ENCODE data around the gene KCNJ14. TPM values are rescaled to one million over a fixed set of nuclear protein-coding genes. Genes with fewer than 3 reads are reported as not detected.

Gene KCNJ14
- total RNA-seq, 1 experiment from 2014 or later = 3.6 TPM

GRCh38 chr19:48500830-48501493 is 45.6 kb downstream of the KCNJ14 start:
- ChIA-PET POLR2A (no interaction called here), CTCF (interaction anchor here (1.3 to 2.1 kb wide), 3 partner anchors 11 to 88 kb away, joined by 3 to 14 read pairs (median 5); no protein-coding TSS in a partner anchor)
- H3K36me3 ChIP-seq (ENCODE audit: control insufficient read depth, insufficient read depth, low read length) = no peaks in the 10 kb centered on the region; the same call in 1 of the 2 replicates
- no peaks in the 10 kb centered on the region for H3K27me3 Mint-ChIP-seq (ENCODE audit: insufficient read depth, unreplicated experiment)
- H3K4me1 ChIP-seq = peaks cover 15% of the 10 kb centered on the region
- intact Hi-C loops (cut with micrococcal nuclease; ENCODE audit: unreplicated experiment) = loop anchor here (5.0 kb wide), 1 partner anchor 169 kb away; no protein-coding TSS in a partner anchor
- no peak for DNase-seq
- no peaks in the 10 kb centered on the region for H3K9me3 ChIP-seq
- no peak for TF ChIP-seq CTCF (IDR thresholded peaks at IDR 0.05; ENCODE audit: insufficient read depth in 1 of 2, low read depth in 1 of 2, low read length in 1 of 2, severe bottlenecking in 1 of 2, unreplicated experiment in 1 of 2)
- TSS peak; percentile 66 for BruUV-seq (replicated peaks)
- peak overlapping the region; percentile 87 for H3K27ac Mint-ChIP-seq (ENCODE audit: unreplicated experiment)
- H3K4me3 Mint-ChIP-seq (ENCODE audit: unreplicated experiment) = peak overlapping the region; percentile 80
- peaks cover 26% of the 10 kb centered on the region for H3K36me3 Mint-ChIP-seq (ENCODE audit: insufficient read depth, unreplicated experiment)
- no peaks in the 10 kb centered on the region for H3K9me3 Mint-ChIP-seq (ENCODE audit: unreplicated experiment)
- H3K4me1 Mint-ChIP-seq (ENCODE audit: low read depth, unreplicated experiment) = peaks cover 22% of the 10 kb centered on the region
- no peaks in the 10 kb centered on the region for H3K27me3 ChIP-seq (replicated peaks; ENCODE audit: control insufficient read depth, insufficient read depth, low read length)
- peak overlapping the region; percentile 57 for H3K4me3 ChIP-seq (ENCODE audit: low read depth, low read length)

GRCh38 chr19:48501494-48502349 is 46.3 kb downstream of the KCNJ14 start:
- BruUV-seq (replicated peaks) = no TSS peak
- H3K27me3 ChIP-seq (replicated peaks; ENCODE audit: control insufficient read depth, insufficient read depth, low read length) = no peaks in the 10 kb centered on the region
- intact Hi-C loops (cut with micrococcal nuclease; ENCODE audit: unreplicated experiment) = loop anchor here (1.0 to 5.0 kb wide), 7 partner anchors 8 to 169 kb away; partner anchors contain the start of genes DBP and GRWD1
- ChIA-PET POLR2A (interaction anchor here (0.6 to 1.5 kb wide), 20 partner anchors 8 to 1205 kb away, joined by 3 to 22 read pairs (median 6); partner anchors contain the start of genes RPL18, SPHK2 and SYNGR4), CTCF (interaction anchor here (0.6 to 2.1 kb wide), 24 partner anchors 9 to 810 kb away, joined by 3 to 46 read pairs (median 5); partner anchors contain the start of genes KDELR1, SYNGR4 and TMEM143)
- peaks cover 15% of the 10 kb centered on the region for H3K4me1 ChIP-seq
- Mint-ChIP-seq H3K4me1 (ENCODE audit: low read depth, unreplicated experiment) (peaks cover 22% of the 10 kb centered on the region), H3K27ac (ENCODE audit: unreplicated experiment) (peak overlapping the region; percentile 87), H3K4me3 (ENCODE audit: unreplicated experiment) (peak overlapping the region; percentile 80), H3K27me3 (ENCODE audit: insufficient read depth, unreplicated experiment) (no peaks in the 10 kb centered on the region), H3K9me3 (ENCODE audit: unreplicated experiment) (no peaks in the 10 kb centered on the region), H3K36me3 (ENCODE audit: insufficient read depth, unreplicated experiment) (peaks cover 22% of the 10 kb centered on the region)
- H3K4me3 ChIP-seq (ENCODE audit: low read depth, low read length) = peak overlapping the region; percentile 57
- no peaks in the 10 kb centered on the region for H3K9me3 ChIP-seq
- TF ChIP-seq CTCF (IDR thresholded peaks at IDR 0.05; ENCODE audit: insufficient read depth in 1 of 2, low read depth in 1 of 2, low read length in 1 of 2, severe bottlenecking in 1 of 2, unreplicated experiment in 1 of 2) = no peak
- H3K36me3 ChIP-seq (ENCODE audit: control insufficient read depth, insufficient read depth, low read length) = no peaks in the 10 kb centered on the region; the same call in 1 of the 2 replicates
- peak; percentile 99 to 100 for DNase-seq
